GM19452 (cell line): ENCODE data around the gene SCGB1C1.
"Not testable (repeated sequence)": the region's sequence is repeated elsewhere in the genome, so short reads cannot be mapped to it uniquely, and the experiment has no call there.

Experiments used
- ATAC-seq: cut with Tn5 transposase; IDR thresholded peaks from one replicate; pipeline ENCODE4 v1.9.1; 2021; ENCODE audit not compliant: unreplicated experiment

The SCGB1C1 gene

GRCh38 chr11:192674-193128, at the start of gene SCGB1C1:
Gene SCGB1C1 (plus strand): TSS chr11:193078. CDS start chr11:193100, 22 bp downstream.
- ATAC-seq = not testable (repeated sequence)

- ATAC-seq = not testable (repeated sequence)
These were observed 12.6 kb upstream of the SCGB1C1 start for GRCh38 chr11:180242-180641.

GRCh38 chr11:189200-189783, 3.6 kb upstream of the SCGB1C1 start:
- not testable (repeated sequence) for ATAC-seq

DNA sequence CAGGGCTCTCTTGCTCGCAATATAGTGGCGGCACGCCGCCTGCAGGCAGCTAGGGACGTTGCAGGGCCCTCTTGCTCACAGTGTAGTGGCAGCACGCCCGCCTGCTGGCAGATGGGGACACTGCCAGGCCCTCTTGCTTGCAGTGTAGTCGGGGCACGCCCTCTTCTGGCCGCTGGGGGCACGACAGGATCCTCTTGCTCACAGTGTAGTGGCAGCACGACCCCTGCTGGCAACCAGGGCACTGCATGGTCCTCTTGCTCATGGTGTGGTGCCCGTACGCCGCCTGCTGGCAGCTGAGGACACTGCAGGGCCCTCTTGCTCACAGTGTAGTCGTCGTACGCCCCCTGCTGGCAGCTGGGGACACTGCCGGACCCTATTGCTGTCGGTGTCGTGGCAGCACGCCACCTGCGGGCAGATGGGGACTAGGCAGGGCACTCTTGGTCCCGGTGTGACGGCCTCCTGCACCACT, 3.0 kb upstream of the SCGB1C1 start:
- ATAC-seq = peak; percentile 71

- not testable (repeated sequence) for ATAC-seq
These were observed 2.3 kb upstream of the SCGB1C1 start for GRCh38 chr11:190546-190945.

GRCh38 chr11:191490-192478, 1.1 kb upstream of the SCGB1C1 start:
- ATAC-seq = not testable (repeated sequence)

DNA sequence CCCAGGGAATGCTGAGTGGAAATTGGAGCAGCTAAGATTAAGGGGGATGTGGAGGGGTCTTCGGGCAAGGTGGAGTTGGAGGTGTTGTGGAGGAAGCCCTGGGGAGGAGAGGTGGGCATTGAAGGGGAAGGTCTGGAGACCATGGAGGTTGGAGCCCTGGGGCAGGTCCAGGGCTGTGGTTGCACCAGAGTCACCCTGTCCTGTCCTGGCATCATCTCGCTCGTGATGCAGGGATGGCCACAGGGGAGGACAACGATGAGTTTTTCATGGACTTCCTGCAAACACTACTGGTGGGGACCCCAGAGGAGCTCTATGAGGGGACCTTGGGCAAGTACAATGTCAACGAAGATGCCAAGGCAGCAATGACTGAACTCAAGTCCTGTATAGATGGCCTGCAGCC, 603 bp downstream of the SCGB1C1 start:
- ATAC-seq = not testable (repeated sequence)

DNA sequence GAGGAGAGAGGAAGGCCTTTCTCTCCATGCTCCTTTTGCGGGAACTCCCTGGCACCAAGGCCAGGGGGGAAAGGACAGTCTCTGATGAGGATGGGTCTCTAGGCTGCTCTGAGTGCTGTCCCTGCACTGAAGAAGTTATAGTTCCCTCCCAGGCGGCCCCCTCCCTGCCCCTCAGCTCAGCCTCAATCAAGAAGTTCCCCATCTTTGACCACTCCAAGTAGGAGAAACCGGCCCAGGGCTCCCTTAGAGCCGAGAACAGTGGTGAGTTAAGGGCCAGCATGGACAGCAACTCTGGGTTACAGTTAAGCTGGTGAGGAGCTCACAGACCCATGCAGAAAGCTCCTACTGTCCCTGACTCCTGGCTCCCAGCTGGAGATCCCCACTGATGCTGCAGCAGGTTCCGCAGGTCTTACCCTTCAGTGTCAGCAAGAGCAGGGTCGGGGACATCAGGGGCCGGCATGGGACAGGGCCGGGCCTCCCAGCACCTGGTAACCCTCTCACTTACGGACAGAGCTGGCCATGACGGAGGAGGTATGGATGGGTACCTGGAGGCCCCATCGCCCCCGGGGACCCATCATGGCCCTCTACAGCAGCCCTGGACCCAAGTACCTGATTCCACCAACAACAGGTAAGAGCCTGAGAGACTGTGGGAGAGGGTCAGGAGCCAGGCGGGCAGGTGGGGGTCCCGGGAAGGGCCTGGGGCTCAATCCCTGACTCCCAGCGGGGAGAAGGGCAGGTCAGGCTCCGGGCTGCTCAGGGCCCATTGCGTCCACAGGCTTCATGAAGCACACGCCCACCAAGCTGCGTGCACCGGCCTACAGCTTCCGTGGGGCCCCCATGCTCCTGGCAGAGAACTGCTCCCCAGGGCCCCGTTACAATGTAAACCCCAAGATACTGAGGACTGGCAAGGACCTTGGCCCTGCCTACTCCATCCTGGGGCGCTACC, 4.2 kb downstream of the SCGB1C1 start:
- ATAC-seq = no peak

DNA sequence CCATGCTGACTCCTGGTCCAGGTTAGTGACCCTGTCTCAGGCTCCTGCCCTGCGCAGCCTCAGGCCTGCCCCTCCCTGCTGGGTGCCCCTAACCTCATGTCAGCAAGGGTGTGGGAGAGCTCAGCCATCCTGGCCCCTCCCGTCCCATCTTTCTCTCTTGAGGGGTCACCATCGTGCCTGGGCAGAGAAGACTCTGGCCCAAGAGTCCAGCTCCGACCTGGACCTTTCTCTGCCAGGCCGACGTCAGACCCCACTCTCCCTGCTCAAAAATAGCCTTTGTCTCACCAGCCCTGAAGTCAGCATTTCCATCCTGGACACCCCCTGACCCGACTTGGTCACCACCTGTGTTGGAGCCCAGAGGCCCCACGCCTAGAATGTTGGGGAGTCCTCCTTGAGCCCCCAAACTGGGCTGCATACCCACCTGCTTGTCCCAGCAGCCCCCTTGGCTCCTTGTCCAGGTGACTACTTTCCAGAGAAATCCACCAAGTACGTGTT, 4.9 kb downstream of the SCGB1C1 start:
- ATAC-seq = no peak

DNA sequence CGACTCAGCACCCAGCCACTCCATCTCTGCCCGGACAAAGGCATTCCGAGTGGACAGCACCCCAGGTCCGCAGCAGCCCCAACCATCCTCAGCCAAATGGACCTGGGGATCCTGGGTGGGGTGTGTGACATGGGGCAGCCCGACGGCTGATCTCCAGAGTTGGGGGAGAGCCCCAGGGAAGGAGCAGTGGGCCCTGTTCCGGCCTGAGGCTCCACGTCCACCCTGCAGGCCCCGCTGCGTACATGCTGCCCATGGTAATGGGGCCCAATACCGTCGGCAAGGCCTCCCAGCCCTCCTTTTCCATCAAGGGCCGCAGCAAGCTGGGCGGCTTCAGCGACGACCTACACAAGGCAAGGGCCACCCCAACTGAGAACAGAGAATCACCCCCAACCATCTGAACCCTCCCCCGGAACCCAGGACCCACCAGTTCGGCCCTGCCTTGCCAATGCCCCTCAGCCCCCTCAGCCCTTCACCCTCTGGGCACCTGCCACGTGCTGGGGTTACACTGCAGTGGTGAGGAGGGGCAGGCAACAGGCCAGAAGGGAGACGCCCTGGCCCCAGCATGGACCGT, 5.4 kb downstream of the SCGB1C1 start:
- ATAC-seq = no peak

GRCh38 chr11:199004-199581, 6.2 kb downstream of the SCGB1C1 start:
- no peak for ATAC-seq

DNA sequence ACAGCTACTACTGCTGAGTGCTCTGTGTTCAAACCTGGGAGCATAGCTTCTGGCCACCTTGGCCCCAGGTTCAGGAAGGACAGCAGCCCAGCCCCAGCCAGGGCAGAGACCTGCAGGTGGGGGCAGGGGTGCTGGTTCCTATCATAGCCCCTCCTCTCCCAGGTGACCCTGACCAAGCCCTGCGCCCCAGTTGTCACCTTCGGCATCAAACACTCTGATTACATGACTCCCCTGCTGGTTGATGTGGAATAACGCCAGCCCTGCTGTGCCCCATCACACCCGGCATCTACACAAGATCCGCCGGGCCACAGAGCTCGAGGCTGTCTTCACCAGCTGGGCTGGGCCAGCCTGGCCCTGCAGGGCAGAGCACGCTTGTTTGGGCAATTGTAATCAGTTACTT, 6.9 kb downstream of the SCGB1C1 start:
- ATAC-seq = no peak

DNA sequence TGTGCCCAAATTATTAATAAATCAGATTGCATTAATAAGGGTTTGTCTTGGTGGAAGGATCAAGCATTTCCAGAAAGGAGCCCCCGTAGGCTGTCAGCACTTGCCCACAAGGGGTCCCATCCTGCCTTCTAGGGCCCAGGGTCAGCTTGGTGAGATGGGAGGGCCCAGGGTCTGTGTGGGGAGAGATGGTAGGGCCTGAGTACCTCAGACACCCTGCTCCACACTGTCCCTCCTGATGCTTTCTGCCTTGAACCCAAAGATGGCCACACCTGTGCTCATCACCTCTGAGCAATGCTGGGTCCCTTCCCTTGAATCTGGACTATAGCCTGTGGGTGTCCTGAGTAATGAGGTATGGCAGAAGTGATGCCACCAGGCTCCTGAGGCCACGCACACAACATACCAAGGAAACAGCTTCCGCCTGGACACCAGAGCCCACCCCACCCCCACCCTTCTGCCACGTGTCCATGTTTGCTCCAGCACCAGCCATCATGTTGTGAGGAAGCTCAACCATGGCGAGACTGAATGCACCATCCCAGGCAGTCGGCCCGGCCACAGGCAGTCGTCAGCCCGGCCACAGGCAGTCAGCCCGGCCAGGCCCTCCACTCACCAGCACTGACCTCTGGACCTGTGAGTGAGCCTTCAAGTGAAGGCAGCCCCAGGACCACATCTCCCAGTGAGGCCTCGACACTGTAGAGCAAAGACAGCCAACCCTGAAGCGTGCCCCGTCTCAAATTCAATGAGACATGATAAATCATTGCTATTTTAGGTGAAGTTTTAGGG, 7.5 kb downstream of the SCGB1C1 start:
- no peak for ATAC-seq

GRCh38 chr11:201966-202365, 9.1 kb downstream of the SCGB1C1 start:
- ATAC-seq = no peak

- ATAC-seq = no peak
These were observed 9.6 kb downstream of the SCGB1C1 start for GRCh38 chr11:202490-202889.

DNA sequence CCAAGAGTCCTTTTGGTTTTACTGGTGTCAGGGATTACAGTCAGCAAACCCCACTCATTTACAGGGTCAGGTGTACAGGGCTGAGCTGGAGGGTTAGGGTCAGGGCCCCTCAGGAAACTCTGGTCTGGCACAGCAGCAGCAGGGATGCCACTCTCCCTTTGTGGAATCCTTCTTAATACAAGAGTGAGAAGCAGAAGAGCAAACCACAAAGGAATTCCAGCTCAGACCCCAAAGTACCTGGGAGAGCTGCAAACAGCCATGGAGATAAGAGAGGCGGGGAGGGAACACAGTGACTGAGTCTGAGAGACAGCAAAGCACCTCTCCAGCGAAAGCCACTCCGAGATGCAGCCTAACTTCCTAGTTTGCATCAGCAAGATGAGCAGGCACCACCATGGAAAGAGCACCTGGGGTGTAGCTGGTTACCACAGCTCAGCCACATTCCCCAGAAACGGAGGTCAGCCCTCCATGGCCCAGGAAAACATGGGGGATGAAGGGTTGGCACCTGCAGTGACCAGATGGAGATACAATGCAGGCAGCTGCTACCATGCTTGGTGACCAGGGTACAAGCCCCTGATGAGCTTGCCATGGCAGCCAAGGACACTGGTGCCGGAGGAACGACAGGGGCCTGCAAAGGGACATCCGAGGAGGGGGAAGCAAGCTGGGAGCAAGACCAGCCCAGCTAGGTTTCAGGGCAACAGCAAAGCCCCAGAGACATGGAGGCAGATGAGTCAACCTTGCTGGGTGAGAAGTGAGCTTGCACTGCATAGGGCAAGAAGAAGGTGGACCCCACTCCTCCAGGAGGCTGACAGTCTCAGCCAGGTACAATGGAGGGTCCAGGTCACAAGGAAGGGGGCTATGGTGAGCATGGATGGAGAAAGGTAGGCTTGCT, 10.4 kb downstream of the SCGB1C1 start:
- no peak for ATAC-seq

DNA sequence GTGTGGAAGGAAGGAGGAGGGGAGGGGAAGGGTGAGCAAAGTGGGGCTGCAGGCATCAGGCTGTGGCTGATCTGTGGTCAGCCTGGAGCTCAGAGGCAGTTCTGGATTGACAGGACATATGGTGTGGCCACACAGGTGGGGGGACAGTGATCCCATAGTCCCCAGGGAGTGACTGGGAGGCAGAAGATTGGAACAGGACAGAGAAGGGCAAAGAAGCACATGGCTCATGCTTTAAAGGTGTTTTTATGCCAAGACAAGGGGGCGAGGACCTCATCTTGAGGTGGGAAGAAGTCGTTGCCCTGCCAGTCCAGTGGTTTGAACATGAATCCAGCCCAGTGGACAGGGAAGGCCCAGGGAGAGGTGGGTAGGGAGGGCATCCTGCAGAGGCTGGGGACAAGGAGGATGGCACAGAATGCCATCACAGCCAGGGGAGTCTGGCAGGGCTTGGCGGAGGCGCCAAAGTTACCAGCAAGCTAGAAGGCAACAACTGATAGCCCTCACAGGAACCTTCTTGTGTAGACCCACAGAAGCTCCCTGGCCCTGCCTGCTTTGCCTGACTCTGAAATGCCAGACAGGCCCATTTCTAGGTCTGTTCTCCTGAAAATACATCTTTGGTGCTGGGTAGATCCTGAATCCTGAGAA, 11.2 kb downstream of the SCGB1C1 start:
- no peak for ATAC-seq
